GM19452 (cell line): ENCODE data around the gene CDH24.

Experiments used
- ATAC-seq: cut with Tn5 transposase; IDR thresholded peaks from one replicate; pipeline ENCODE4 v1.9.1; 2021; ENCODE audit not compliant: unreplicated experiment

The CDH24 gene

GRCh38 chr14:23045419-23046357 lies 11.6 kb downstream of the CDH24 start:
- ATAC-seq: no peak

GRCh38 chr14:23044840-23045239 lies 12.5 kb downstream of the CDH24 start:
- ATAC-seq: no peak

- ATAC-seq: no peak
Observed at GRCh38 chr14:23043754-23044153, 13.6 kb downstream of the CDH24 start.

DNA sequence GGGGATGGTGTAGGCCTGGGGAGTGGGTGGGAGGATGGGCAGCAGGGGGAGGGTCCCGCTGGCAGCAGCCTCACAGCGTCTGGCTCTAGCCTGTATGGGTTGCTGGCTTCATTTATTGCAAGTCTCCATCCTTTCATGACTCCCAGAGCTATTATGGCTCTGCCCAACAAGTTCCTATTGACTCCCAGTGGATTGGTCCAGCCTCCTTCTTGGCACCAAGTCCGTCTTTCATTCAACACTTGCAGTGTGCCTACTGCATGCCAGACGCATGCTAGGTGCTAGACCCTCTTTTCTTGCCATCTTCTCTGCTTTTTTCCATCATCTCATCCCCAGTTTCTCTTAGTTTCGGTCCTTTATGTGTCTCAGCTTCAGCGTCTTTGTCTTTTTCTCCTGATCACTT lies 14.2 kb downstream of the CDH24 start:
- no peak for ATAC-seq

GRCh38 chr14:23042162-23042965 lies 15.0 kb downstream of the CDH24 start, which contains the start of gene PSMB11:
PSMB11 (plus strand) TSS chr14:23042212; CDS start chr14:23042226, 14 bp downstream.
- no peak for ATAC-seq

DNA sequence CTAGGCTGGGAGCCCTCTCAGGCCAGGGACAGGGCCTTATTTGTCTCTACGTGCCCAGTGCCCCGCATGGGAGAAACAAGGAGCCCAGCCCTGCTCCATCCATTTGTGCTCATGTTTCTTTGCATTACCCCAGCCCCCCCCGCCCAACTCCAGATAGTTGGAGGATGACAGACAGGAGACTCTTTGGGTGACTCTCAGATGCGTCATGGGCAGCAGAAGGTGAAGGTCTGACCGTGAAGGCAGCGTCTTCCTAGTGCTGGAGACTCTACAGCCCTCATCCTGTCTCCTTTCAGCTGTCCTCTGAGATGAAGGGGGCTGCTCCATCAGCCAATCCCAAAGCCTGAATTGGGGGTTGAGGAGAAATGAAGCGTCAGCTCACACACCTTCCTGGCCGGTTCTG lies 15.6 kb downstream of the CDH24 start:
- ATAC-seq: no peak

DNA sequence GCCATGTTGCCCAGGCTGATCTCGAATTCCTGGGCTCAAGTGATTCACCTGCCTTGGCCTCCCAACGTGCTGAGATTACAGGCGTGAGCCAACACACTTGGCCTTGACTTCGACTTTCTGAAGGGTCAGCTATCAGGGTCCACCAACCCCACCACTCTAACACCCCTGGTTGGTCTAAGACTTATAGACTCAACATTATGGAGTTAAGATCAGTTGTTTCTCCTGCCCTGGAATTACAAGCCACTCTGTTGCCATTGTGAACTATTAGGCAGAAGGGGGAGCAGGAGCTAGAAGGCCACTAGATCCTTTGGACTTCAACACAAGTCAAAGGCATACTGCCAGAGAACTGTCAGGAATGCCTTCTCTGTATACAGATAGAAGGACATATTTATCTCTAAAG lies 17.2 kb downstream of the CDH24 start:
- ATAC-seq: no peak

- ATAC-seq: no peak
Observed at GRCh38 chr14:23035303-23036144, 21.8 kb downstream of the CDH24 start.

DNA sequence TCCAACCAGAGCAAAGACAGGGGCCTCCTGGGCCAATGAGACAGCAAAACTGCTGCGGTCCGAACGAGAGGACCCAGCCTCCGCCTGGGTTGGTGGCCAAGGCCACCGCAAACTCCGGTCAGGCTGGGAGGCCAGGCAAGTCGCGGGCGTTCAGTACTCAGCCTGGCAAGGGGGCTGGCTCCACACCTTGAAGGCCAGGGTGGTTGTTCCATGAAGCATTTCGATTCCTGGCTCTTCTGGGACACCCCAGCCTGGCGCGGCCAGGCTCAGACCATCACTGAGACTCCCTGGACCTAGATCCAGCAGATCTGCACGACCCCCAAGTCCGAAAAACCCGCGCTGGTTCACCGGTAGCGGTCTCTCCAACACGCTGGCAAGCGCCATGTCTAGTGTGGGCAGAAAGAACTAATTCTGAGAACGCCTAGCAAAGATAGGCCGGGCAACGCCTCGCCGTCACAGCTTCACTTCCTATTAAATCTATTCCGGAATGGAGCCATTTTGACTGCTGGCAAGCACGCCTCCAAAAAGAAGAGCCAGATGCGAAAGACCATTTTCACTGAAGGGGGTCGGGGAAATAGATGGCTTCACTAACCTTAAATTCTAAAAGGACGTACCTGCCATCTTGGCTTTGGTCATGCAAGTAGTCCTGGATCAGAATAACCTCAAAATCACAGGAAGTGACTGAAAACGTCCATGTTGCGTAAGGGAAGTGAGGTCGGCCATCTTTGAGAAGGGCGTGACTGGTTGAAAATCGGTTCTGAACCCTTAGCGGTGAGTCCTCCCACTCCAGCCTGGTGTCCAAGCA lies 22.6 kb downstream of the CDH24 start, which contains the start of gene PSMB5:
PSMB5 (minus strand) TSS at position 403 of the 805 bp plus-strand sequence; CDS start at position 384, 19 bp downstream.
- peak; percentile 93 for ATAC-seq

DNA sequence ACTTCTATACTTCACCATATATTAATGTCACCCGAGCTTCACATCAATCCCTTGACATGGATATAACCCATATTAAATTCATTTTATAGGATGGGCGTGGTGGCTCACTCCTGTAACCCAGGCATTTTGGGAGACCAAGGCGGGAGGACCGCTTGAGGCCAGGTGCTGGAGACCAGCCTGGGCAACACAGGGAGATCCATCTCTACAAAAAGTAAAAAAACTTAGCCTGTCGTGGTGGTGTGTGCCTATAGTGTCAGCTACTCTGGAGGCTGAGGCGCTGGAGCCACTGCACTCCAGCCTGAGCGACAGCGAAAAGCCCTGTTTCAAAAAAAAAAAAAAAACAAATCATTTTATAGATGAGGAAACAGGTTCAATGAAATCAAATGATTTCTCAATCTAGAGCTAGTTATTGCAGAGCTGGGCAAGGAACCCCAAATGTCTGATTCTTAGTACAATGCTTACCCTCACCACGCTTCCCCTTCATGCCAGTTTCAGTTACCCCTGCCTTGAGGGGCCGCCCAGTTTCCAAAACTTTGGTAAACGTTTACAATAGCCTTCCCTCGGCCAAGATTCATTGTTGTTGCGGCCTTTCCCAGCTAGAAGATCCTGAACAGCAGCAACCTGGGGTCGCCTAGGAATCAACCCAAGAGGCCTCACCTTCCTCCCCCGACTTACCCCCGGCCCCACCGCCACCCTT lies 23.4 kb downstream of the CDH24 start:
- no peak for ATAC-seq

DNA sequence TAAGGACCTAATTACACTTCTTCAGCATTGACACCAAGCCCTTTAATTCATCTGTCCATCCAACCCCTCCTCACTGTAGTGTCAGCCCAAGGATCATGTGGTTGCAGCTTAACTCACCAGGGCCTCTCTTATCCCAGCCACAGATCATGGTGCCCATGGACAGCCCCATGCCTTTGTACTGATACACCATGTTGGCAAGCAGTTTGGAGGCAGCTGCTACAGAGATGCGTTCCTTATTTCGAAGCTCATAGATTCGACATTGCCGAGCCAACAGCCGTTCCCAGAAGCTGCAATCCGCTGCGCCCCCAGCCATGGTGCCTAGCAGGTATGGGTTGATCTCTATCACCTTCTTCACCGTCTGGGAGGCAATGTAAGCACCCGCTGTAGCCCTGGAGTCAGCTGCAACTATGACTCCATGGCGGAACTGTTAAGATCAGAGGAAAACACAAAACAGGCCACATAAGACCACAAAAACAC lies 24.0 kb downstream of the CDH24 start:
- ATAC-seq: no peak

DNA sequence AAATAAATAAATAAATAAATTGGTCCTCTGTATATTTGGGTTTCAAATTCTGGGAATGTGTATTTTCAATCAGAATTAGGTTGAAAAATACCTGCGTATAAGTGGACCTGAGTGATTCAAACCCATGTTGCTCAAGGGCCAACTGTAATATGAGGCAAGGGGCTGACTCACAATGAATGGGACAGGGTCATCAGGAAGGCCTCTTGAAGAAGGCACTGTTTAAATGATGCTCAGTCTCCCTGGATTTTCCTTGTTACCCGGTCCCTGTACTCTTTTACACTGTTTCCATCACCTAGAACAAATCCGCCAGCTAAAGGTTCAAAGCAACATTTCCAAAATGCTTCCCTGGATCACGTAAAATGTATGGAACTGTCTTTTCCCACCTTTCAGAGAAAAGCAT lies 26.4 kb downstream of the CDH24 start:
- ATAC-seq: no peak

DNA sequence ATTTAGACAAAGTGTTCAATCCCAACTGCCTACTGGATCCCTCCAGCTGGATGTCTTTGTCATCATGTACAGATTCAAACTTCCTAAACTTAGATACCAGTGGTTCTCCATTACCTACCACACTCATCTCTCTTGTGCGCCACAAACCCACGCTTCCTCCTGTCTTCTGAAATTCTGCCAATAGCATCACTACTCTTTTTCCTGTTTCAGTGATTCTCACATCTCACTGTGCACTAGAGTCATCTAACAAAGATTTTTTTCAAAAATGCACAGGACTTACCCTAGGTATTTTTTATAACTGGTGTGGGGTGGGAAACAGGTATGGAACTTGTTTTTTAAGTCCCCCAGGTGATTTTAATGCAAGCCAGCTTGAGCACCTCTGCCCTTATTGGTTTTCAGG lies 28.5 kb downstream of the CDH24 start:
- no peak for ATAC-seq

GRCh38 chr14:23025151-23025814 lies 32.0 kb downstream of the CDH24 start:
- ATAC-seq: no peak

DNA sequence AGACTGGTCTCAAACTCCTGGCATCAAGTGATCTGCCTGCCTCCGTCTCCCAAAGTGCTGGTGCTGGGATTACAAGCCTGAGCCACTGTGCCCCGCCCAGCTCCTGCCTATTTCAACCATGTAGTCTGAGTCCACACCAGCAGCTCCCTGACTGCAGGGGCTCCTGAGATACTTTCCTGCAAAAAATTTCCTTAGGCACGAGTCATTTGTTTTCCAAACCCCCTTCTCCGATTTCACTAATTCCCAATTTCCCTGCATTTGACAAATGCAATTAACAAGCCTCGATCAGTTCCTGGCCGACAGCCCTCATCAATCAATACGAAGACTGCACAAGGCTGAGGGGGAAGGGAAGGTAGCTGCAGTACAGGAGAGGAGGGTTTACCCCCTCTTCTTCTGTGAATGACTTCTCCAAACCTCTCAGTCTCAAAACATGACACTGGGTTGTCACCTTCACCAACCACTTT lies 32.7 kb downstream of the CDH24 start:
- ATAC-seq: no peak

- ATAC-seq: no peak
Observed at GRCh38 chr14:23023795-23024152, 33.5 kb downstream of the CDH24 start.

DNA sequence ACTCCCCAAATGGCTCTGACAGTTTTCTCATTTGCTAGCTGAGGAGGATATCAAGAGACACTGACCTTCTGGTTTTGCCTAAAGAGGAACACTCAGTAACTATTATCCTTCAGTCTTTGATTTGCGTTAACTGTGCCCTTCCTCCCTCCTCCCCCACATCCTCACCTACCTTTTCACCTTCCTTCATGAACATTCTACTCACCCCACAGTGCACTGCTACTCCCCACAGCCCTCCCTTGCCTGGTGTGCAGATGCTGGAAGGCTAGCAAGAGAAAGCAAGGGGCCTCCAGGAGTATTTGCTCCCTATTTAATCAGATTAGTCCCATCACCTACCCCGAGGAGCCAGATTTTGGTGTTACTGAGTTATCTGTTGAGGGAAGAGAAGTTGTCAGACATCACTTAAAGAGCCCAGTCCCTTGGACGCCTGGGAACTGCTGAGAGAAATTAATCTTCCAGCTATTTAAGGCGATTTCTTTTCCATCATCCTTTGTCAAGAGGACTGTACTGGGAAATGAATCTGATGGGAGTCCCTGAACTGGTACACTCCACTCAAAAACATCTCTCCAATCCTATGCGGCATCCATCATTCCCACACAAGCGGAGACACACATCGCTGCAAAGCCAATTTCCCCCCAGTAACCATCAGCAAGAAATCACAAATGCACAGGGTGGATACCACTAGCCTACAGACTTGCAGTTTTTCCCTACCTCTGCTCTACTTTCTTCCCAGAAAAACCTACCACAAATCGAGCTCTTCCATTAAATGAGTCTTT lies 34.1 kb downstream of the CDH24 start:
- no peak for ATAC-seq

- ATAC-seq: no peak
Observed at GRCh38 chr14:23021889-23022442, 35.4 kb downstream of the CDH24 start.
